SU-DHL-6 (cell line): ENCODE data around the gene PTCRA.

ENCODE experiments used
- H2AFZ ChIP-seq: fragments of 200-600 bp; sonication (generic); 2 replicates; pipeline ENCODE4 v1.6.1; 2014; ENCODE audit warnings: low read depth, mild to moderate bottlenecking, moderate library complexity, mixed read lengths, antibody characterized with exemption, low read length; ENCODE audit not compliant: severe bottlenecking
- H3F3A ChIP-seq: fragments of 200-600 bp; shearing (Covaris generic); 2 replicates; pipeline ENCODE4 v1.6.0; 2016; ENCODE audit warnings: antibody characterized with exemption, mild to moderate bottlenecking; ENCODE audit not compliant: insufficient read depth
- H3K27ac ChIP-seq: fragments of 200-600 bp; sonication (generic); 2 replicates; pipeline ENCODE4 v1.5.1; 2016; ENCODE audit warnings: low read depth, mild to moderate bottlenecking, low read length, moderate library complexity, mixed read lengths
- H3K27me3 ChIP-seq: fragments of 200-600 bp; sonication (generic), shearing (Covaris generic); 2 replicates; pipeline ENCODE4 v1.6.0; 2014; ENCODE audit warnings: mild to moderate bottlenecking, low read length
- H3K36me3 ChIP-seq: fragments of 200-600 bp; sonication (generic); 2 replicates; pipeline ENCODE4 v1.6.1; 2014; ENCODE audit warnings: mild to moderate bottlenecking, low read length, mixed read lengths
- H3K4me2 ChIP-seq: fragments of 300-600, 200-600 bp; shearing (Covaris generic), sonication (generic); 2 replicates; pipeline ENCODE4 v1.6.0; 2014; ENCODE audit warnings: low read length, low read depth, mild to moderate bottlenecking; ENCODE audit not compliant: poor library complexity, severe bottlenecking
- H3K4me3 ChIP-seq: fragments of 200-600 bp; sonication (generic); 2 replicates; pipeline ENCODE4 v1.5.1; 2014; ENCODE audit warnings: antibody characterized with exemption, low read length, mild to moderate bottlenecking, mixed read lengths; ENCODE audit not compliant: insufficient read depth, poor library complexity, severe bottlenecking
- H3K79me2 ChIP-seq: fragments of 200-600 bp; sonication (generic); 2 replicates; pipeline ENCODE4 v1.6.1; 2014; ENCODE audit warnings: mild to moderate bottlenecking, low read length, moderate library complexity; ENCODE audit not compliant: insufficient read depth
- H3K9ac ChIP-seq: fragments of 200-600 bp; sonication (generic); 2 replicates; pipeline ENCODE4 v1.7.0; 2014; ENCODE audit warnings: mild to moderate bottlenecking, low read length
- H3K9me2 ChIP-seq: fragments of 200-600 bp; sonication (generic); replicated peaks from 2 replicates; pipeline ENCODE4 v1.6.1; 2014; ENCODE audit warnings: low read length; ENCODE audit not compliant: insufficient read depth
- H3K9me3 ChIP-seq: fragments of 200-600 bp; sonication (generic); 2 replicates; pipeline ENCODE4 v1.6.1; 2014; ENCODE audit warnings: low read length, mixed read lengths; ENCODE audit not compliant: insufficient read depth
- H4K20me1 ChIP-seq: fragments of 200-600 bp; sonication (generic); 2 replicates; pipeline ENCODE4 v1.6.1; 2014; ENCODE audit warnings: low read depth, mild to moderate bottlenecking, antibody characterized with exemption, low read length, moderate library complexity, mixed read lengths
- EZH2phosphoT487 ChIP-seq: fragments of 200-600 bp; sonication (generic), shearing (Covaris generic); conservative IDR thresholded peaks from 2 replicates; pipeline ENCODE4 v1.6.1; 2018; ENCODE audit warnings: mild to moderate bottlenecking, antibody characterized with exemption, low read length, moderate library complexity, mixed read lengths
- TF ChIP-seq, protein P1 (sequence below): fragments of 200-600 bp; sonication (generic); IDR thresholded peaks from one replicate; pipeline ENCODE4 v1.5.1; 2017; ENCODE audit warnings: antibody characterized with exemption, mild to moderate bottlenecking, low read length, moderate library complexity; ENCODE audit not compliant: insufficient read depth, poor library complexity, severe bottlenecking

The PTCRA gene

DNA sequence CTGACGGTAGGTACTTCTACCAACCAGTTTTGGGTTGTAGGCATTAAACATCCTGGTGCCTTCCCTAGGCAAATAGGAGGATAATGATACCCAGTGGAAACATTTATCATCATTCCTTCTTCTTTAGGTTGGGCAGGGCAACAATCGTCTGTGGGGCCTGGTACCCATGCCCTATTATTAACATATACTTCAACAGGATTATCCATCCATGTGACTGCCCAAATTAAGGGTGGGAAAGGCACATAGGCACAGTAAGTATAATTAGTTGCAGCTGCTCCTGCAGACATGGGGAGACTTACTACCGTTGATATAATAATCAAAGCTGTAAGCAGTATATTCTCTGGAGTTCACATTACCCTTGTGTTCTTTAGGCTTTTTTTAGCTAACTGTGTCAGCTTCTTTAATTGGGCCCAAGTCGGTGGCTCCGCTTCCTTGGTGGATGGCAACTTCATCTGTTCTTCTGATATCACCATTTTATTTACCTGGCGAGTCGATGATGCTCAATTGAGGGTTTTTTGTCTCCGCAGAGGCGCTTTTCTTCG is 19.6 kb upstream of the PTCRA start:
- Histone ChIP-seq H4K20me1 (no peaks in the 10 kb centered on the region), H3K27ac (no peak overlapping the region), H3K27me3 (no peaks in the 10 kb centered on the region), H3K79me2 (no peaks in the 10 kb centered on the region), H3K36me3 (no peaks in the 10 kb centered on the region), H3K9me2 (no peaks in the 10 kb centered on the region), H3K9ac (no peak overlapping the region), H2AFZ (no peak overlapping the region), H3K4me3 (no peak overlapping the region), H3K9me3 (no peaks in the 10 kb centered on the region), H3K4me2 (no peak overlapping the region), H3F3A (peaks cover 26% of the 10 kb centered on the region)
- no peak for TF ChIP-seq EZH2phosphoT487
- TF ChIP-seq, protein P1, sequence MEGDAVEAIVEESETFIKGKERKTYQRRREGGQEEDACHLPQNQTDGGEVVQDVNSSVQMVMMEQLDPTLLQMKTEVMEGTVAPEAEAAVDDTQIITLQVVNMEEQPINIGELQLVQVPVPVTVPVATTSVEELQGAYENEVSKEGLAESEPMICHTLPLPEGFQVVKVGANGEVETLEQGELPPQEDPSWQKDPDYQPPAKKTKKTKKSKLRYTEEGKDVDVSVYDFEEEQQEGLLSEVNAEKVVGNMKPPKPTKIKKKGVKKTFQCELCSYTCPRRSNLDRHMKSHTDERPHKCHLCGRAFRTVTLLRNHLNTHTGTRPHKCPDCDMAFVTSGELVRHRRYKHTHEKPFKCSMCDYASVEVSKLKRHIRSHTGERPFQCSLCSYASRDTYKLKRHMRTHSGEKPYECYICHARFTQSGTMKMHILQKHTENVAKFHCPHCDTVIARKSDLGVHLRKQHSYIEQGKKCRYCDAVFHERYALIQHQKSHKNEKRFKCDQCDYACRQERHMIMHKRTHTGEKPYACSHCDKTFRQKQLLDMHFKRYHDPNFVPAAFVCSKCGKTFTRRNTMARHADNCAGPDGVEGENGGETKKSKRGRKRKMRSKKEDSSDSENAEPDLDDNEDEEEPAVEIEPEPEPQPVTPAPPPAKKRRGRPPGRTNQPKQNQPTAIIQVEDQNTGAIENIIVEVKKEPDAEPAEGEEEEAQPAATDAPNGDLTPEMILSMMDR = no peak

DNA sequence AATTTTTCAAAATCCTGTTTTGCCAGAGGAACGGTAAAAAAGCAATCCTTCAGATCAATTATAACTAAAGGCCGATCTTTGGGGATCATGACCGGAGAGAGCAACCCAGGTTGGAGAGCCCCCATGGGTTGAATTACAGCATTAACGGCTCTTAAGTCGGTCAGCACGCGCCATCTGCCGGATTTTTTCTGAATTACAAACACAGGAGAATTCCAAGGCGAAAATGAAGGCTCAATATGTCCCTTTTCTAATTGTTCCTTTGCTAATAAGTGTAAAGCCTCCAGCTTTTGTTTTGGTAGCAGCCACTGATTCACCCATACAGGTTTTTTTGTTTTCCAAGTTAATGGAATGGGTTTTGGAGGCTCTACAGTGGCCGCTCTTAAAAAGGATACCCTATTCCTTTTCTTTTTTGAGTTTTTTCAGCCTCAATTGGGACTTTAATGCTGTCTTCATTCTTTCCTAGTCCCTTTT is 16.9 kb upstream of the PTCRA start:
- no peak overlapping the region for H3K27ac ChIP-seq
- no peaks in the 10 kb centered on the region for H3K36me3 ChIP-seq
- H3K27me3 ChIP-seq = no peaks in the 10 kb centered on the region
- no peaks in the 10 kb centered on the region for H3K9me2 ChIP-seq
- no peak overlapping the region for H3K9ac ChIP-seq
- no peak overlapping the region for H3K4me3 ChIP-seq
- no peaks in the 10 kb centered on the region for H4K20me1 ChIP-seq
- H3F3A ChIP-seq = peaks cover 9% of the 10 kb centered on the region
- H2AFZ ChIP-seq = peak overlapping the region; percentile 20
- no peak for TF ChIP-seq EZH2phosphoT487
- TF ChIP-seq, protein P1 = peak; percentile 76
- no peaks in the 10 kb centered on the region for H3K9me3 ChIP-seq
- no peaks in the 10 kb centered on the region for H3K79me2 ChIP-seq
- peak overlapping the region; percentile 12 for H3K4me2 ChIP-seq

DNA sequence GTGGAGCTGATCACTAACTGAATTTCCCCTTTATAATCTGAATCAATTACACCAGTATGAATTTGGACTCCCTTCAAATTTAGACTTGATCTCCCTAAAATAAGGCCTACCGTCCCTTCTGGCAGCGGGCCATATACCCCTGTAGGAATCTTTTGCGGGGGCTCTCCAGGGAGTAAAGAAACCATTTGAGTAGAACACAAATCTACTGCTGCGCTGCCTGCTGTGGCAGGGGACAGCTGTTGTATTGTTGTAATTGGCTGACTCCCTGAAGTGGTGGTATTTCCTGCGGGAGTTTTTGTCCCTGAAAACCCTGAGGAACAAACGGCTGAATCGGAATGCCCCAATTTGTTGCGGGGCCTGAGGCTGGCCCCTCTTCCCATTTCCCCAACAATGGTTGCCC is 16.0 kb upstream of the PTCRA start:
- H3K9me3 ChIP-seq = no peaks in the 10 kb centered on the region
- no peaks in the 10 kb centered on the region for H3K79me2 ChIP-seq
- no peaks in the 10 kb centered on the region for H3K36me3 ChIP-seq
- H3K4me3 ChIP-seq = no peak overlapping the region
- no peak overlapping the region for H3K4me2 ChIP-seq
- no peaks in the 10 kb centered on the region for H3K9me2 ChIP-seq
- TF ChIP-seq EZH2phosphoT487 = no peak
- TF ChIP-seq, protein P1 = no peak
- H2AFZ ChIP-seq = no peak overlapping the region
- no peaks in the 10 kb centered on the region for H4K20me1 ChIP-seq
- no peaks in the 10 kb centered on the region for H3K27me3 ChIP-seq
- H3F3A ChIP-seq = peaks cover 4% of the 10 kb centered on the region
- H3K27ac ChIP-seq = no peak overlapping the region
- H3K9ac ChIP-seq = no peak overlapping the region
